OCI-LY3 (cell line): ENCODE measurements around the gene RPS6KA2.

Experiments
- H2AFZ ChIP-seq: fragments of 200-600, 300-600 bp; shearing (Covaris generic); 2 replicates; pipeline ENCODE4 v1.6.0; 2014; ENCODE audit warnings: antibody characterized with exemption, low read depth, low read length
- H3K27ac ChIP-seq: fragments of 200-600, 300-600 bp; sonication (generic); 2 replicates; pipeline ENCODE4 v1.5.1; 2014; ENCODE audit warnings: mild to moderate bottlenecking, low read length, moderate library complexity, mixed read lengths
- H3K27me3 ChIP-seq: fragments of 200-600, 300-600 bp; sonication (generic); 2 replicates; pipeline ENCODE4 v1.6.1; 2014; ENCODE audit warnings: low read depth, low read length, mixed read lengths
- H3K36me3 ChIP-seq: fragments of 200-600, 300-600 bp; sonication (generic); replicated peaks from 2 replicates; pipeline ENCODE3; 2014; ENCODE audit warnings: low read depth, low read length, mixed read lengths
- H3K4me1 ChIP-seq: fragments of 300-600, 200-600 bp; sonication (generic); 2 replicates; pipeline ENCODE4 v1.6.1; 2014; ENCODE audit warnings: low read length, mixed read lengths
- H3K4me2 ChIP-seq: fragments of 200-600, 300-600 bp; sonication (generic); 2 replicates; pipeline ENCODE4 v1.6.1; 2014; ENCODE audit warnings: low read length, mixed read lengths
- H3K4me3 ChIP-seq: fragments of 300-600, 200-600 bp; sonication (generic); 2 replicates; pipeline ENCODE4 v1.5.1; 2014; ENCODE audit warnings: antibody characterized with exemption, mild to moderate bottlenecking, low read length, moderate library complexity
- H3K79me2 ChIP-seq: fragments of 300-600, 200-600 bp; shearing (Covaris generic); 2 replicates; pipeline ENCODE4 v1.6.1; 2014; ENCODE audit warnings: mild to moderate bottlenecking, low read length, mixed read lengths
- H3K9ac ChIP-seq: fragments of 300-600, 200-600 bp; shearing (Covaris generic); 2 replicates; pipeline ENCODE4 v1.6.0; 2014; ENCODE audit warnings: mild to moderate bottlenecking, low read length, moderate library complexity
- H3K9me3 ChIP-seq: fragments of 200-600, 300-600 bp; shearing (Covaris generic); 2 replicates; pipeline ENCODE4 v1.6.1; 2014; ENCODE audit warnings: low read length, mixed read lengths; ENCODE audit not compliant: insufficient read depth
- H4K20me1 ChIP-seq: fragments of 200-600, 300-600 bp; sonication (generic); 2 replicates; pipeline ENCODE4 v1.6.1; 2016; ENCODE audit warnings: low read length, mixed read lengths; ENCODE audit not compliant: insufficient read depth
- CTCF ChIP-seq: fragments of 200-600, 300-600 bp; sonication (generic); IDR thresholded peaks from 2 replicates; pipeline ENCODE4 v1.5.1; 2014; ENCODE audit warnings: antibody characterized with exemption, low read length, low read depth
- EZH2phosphoT487 ChIP-seq: fragments of 200-600 bp; shearing (Covaris generic); IDR thresholded peaks from 2 replicates; pipeline ENCODE4 v1.6.1; 2018; ENCODE audit warnings: antibody characterized with exemption, mixed run types, low read depth

Gene RPS6KA2

GRCh38 chr6:166566026-166567011 is 60.7 kb downstream of the RPS6KA2 start:
- no peaks in the 10 kb centered on the region for H3K9me3 ChIP-seq
- H2AFZ ChIP-seq = no peak overlapping the region
- H3K36me3 ChIP-seq = no peaks in the 10 kb centered on the region
- TF ChIP-seq CTCF (no peak), EZH2phosphoT487 (no peak)
- no peaks in the 10 kb centered on the region for H3K79me2 ChIP-seq
- H3K4me2 ChIP-seq = no peak overlapping the region
- no peak overlapping the region for H3K27ac ChIP-seq
- no peaks in the 10 kb centered on the region for H4K20me1 ChIP-seq
- H3K4me3 ChIP-seq = no peak overlapping the region
- no peak overlapping the region for H3K9ac ChIP-seq
- H3K4me1 ChIP-seq = no peaks in the 10 kb centered on the region
- H3K27me3 ChIP-seq = no peaks in the 10 kb centered on the region

GRCh38 chr6:166565084-166565967 is 61.7 kb downstream of the RPS6KA2 start:
- TF ChIP-seq EZH2phosphoT487 (no peak), CTCF (no peak)
- H3K9me3 ChIP-seq = no peaks in the 10 kb centered on the region

GRCh38 chr6:166563805-166564204 is 63.2 kb downstream of the RPS6KA2 start:
- no peaks in the 10 kb centered on the region for H4K20me1 ChIP-seq
- TF ChIP-seq CTCF = no peak
- TF ChIP-seq EZH2phosphoT487 = no peak
- no peak overlapping the region for H3K9ac ChIP-seq
- no peak overlapping the region for H3K4me2 ChIP-seq
- H3K27me3 ChIP-seq = no peaks in the 10 kb centered on the region
- no peaks in the 10 kb centered on the region for H3K4me1 ChIP-seq
- no peaks in the 10 kb centered on the region for H3K9me3 ChIP-seq
- no peaks in the 10 kb centered on the region for H3K36me3 ChIP-seq
- no peaks in the 10 kb centered on the region for H3K79me2 ChIP-seq
- H2AFZ ChIP-seq = no peak overlapping the region
- H3K4me3 ChIP-seq = no peak overlapping the region
- no peak overlapping the region for H3K27ac ChIP-seq

More at GRCh38 chr6:166565084-166565967, 61.7 kb downstream of the RPS6KA2 start:
- Histone ChIP-seq H2AFZ (no peak overlapping the region), H3K4me2 (no peak overlapping the region), H3K36me3 (no peaks in the 10 kb centered on the region), H3K9ac (no peak overlapping the region), H3K4me1 (no peaks in the 10 kb centered on the region), H3K79me2 (no peaks in the 10 kb centered on the region), H3K27me3 (no peaks in the 10 kb centered on the region), H3K27ac (no peak overlapping the region), H4K20me1 (no peaks in the 10 kb centered on the region), H3K4me3 (no peak overlapping the region)

GRCh38 chr6:166563200-166563599 is 63.9 kb downstream of the RPS6KA2 start:
- H3K4me1 ChIP-seq = no peaks in the 10 kb centered on the region
- no peaks in the 10 kb centered on the region for H3K9me3 ChIP-seq
- no peak overlapping the region for H2AFZ ChIP-seq
- no peaks in the 10 kb centered on the region for H3K36me3 ChIP-seq
- H3K4me3 ChIP-seq = no peak overlapping the region
- no peak overlapping the region for H3K4me2 ChIP-seq
- no peaks in the 10 kb centered on the region for H4K20me1 ChIP-seq
- H3K79me2 ChIP-seq = no peaks in the 10 kb centered on the region
- TF ChIP-seq CTCF (no peak), EZH2phosphoT487 (no peak)
- no peak overlapping the region for H3K9ac ChIP-seq
- H3K27me3 ChIP-seq = no peaks in the 10 kb centered on the region
- no peak overlapping the region for H3K27ac ChIP-seq
